ENCODE measurements around the gene SPNS3. TPM values are rescaled to one million over a fixed set of nuclear protein-coding genes. Genes with fewer than 3 reads are reported as not detected.

Gene SPNS3
- total RNA-seq, 1 experiment from 2014 or later, result not detected

GRCh38 chr17:4422864-4423263 lies 10.9 kb upstream of the SPNS3 start:
- Mint-ChIP-seq H3K27me3 (ENCODE audit: insufficient read depth, unreplicated experiment) (no peaks in the 10 kb centered on the region), H3K9me3 (ENCODE audit: unreplicated experiment) (no peaks in the 10 kb centered on the region), H3K36me3 (ENCODE audit: insufficient read depth, unreplicated experiment) (no peaks in the 10 kb centered on the region), H3K4me1 (ENCODE audit: low read depth, unreplicated experiment) (no peaks in the 10 kb centered on the region), H3K27ac (ENCODE audit: unreplicated experiment) (no peak overlapping the region), H3K4me3 (ENCODE audit: unreplicated experiment) (no peak overlapping the region)
- ChIA-PET POLR2A (no interaction called here), CTCF (no interaction called here)
- Histone ChIP-seq H3K36me3 (ENCODE audit: control insufficient read depth, insufficient read depth, low read length) (no peaks in the 10 kb centered on the region), H3K4me3 (ENCODE audit: low read depth, low read length) (no peak overlapping the region), H3K4me1 (no peaks in the 10 kb centered on the region), H3K9me3 (no peaks in the 10 kb centered on the region), H3K27me3 (replicated peaks; ENCODE audit: control insufficient read depth, insufficient read depth, low read length) (no peaks in the 10 kb centered on the region)
- no peak for TF ChIP-seq CTCF (IDR thresholded peaks at IDR 0.05; ENCODE audit: insufficient read depth in 1 of 2, low read depth in 1 of 2, low read length in 1 of 2, severe bottlenecking in 1 of 2, unreplicated experiment in 1 of 2)
- BruUV-seq (replicated peaks), result no TSS peak
- no peak for DNase-seq
- intact Hi-C loops (cut with micrococcal nuclease; ENCODE audit: unreplicated experiment), result loop anchor here (5.0 kb wide), 2 partner anchors 69 to 119 kb away; no protein-coding TSS in a partner anchor

- Histone ChIP-seq H3K4me1 (no peaks in the 10 kb centered on the region), H3K4me3 (ENCODE audit: low read depth, low read length) (no peak overlapping the region), H3K9me3 (no peaks in the 10 kb centered on the region), H3K36me3 (ENCODE audit: control insufficient read depth, insufficient read depth, low read length) (no peaks in the 10 kb centered on the region), H3K27me3 (replicated peaks; ENCODE audit: control insufficient read depth, insufficient read depth, low read length) (no peaks in the 10 kb centered on the region)
- Mint-ChIP-seq H3K9me3 (ENCODE audit: unreplicated experiment) (no peaks in the 10 kb centered on the region), H3K27ac (ENCODE audit: unreplicated experiment) (no peak overlapping the region), H3K4me3 (ENCODE audit: unreplicated experiment) (no peak overlapping the region), H3K36me3 (ENCODE audit: insufficient read depth, unreplicated experiment) (no peaks in the 10 kb centered on the region), H3K27me3 (ENCODE audit: insufficient read depth, unreplicated experiment) (no peaks in the 10 kb centered on the region), H3K4me1 (ENCODE audit: low read depth, unreplicated experiment) (no peaks in the 10 kb centered on the region)
- CTCF ChIA-PET, result no interaction called here
- TF ChIP-seq CTCF (IDR thresholded peaks at IDR 0.05; ENCODE audit: insufficient read depth in 1 of 2, low read depth in 1 of 2, low read length in 1 of 2, severe bottlenecking in 1 of 2, unreplicated experiment in 1 of 2), result no peak
- no TSS peak for BruUV-seq (replicated peaks)
- DNase-seq, result no peak
- intact Hi-C loops (cut with micrococcal nuclease; ENCODE audit: unreplicated experiment), result no loop called here
- POLR2A ChIA-PET, result no interaction called here
Observed at GRCh38 chr17:4425398-4425797, 8.3 kb upstream of the SPNS3 start.

GRCh38 chr17:4426499-4427208 lies 7.1 kb upstream of the SPNS3 start:
- Mint-ChIP-seq H3K27me3 (ENCODE audit: insufficient read depth, unreplicated experiment) (no peaks in the 10 kb centered on the region), H3K4me1 (ENCODE audit: low read depth, unreplicated experiment) (no peaks in the 10 kb centered on the region), H3K36me3 (ENCODE audit: insufficient read depth, unreplicated experiment) (no peaks in the 10 kb centered on the region), H3K4me3 (ENCODE audit: unreplicated experiment) (no peak overlapping the region), H3K27ac (ENCODE audit: unreplicated experiment) (no peak overlapping the region), H3K9me3 (ENCODE audit: unreplicated experiment) (no peaks in the 10 kb centered on the region)
- CTCF ChIA-PET, result no interaction called here
- Histone ChIP-seq H3K4me1 (no peaks in the 10 kb centered on the region), H3K36me3 (ENCODE audit: control insufficient read depth, insufficient read depth, low read length) (no peaks in the 10 kb centered on the region), H3K9me3 (no peaks in the 10 kb centered on the region), H3K4me3 (ENCODE audit: low read depth, low read length) (no peak overlapping the region), H3K27me3 (replicated peaks; ENCODE audit: control insufficient read depth, insufficient read depth, low read length) (no peaks in the 10 kb centered on the region)
- POLR2A ChIA-PET, result no interaction called here
- no peak for TF ChIP-seq CTCF (IDR thresholded peaks at IDR 0.05; ENCODE audit: insufficient read depth in 1 of 2, low read depth in 1 of 2, low read length in 1 of 2, severe bottlenecking in 1 of 2, unreplicated experiment in 1 of 2)
- intact Hi-C loops (cut with micrococcal nuclease; ENCODE audit: unreplicated experiment), result no loop called here
- BruUV-seq (replicated peaks), result no TSS peak
- no peak for DNase-seq

All from Caco-2 (cell line).